Ascending aorta (tissue), 2 donors: ENCODE measurements around the gene HHAT. TPM values are rescaled to one million over a fixed set of nuclear protein-coding genes. Genes with fewer than 3 reads are reported as not detected.

ENCODE experiments used
- DNase-seq, 2 donors: peaks; one replicate each; pipeline ENCODE4 v3.0.0-alpha.2; 2019; ENCODE audit warnings: low spot score in 2 of 2
- H3K27ac ChIP-seq, 2 donors: fragments of 200-600 bp; sonication (generic); one replicate each; pipeline ENCODE4 v1.5.1; 2016 to 2017; ENCODE audit warnings: mild to moderate bottlenecking in 1 of 2
- H3K27me3 ChIP-seq: fragments of 200-600 bp; sonication (generic); one replicate; pipeline ENCODE4 v1.5.1; 2017
- H3K36me3 ChIP-seq, 2 donors: fragments of 200-600 bp; sonication (generic); one replicate each; pipeline ENCODE4 v1.5.1; 2016
- H3K4me1 ChIP-seq, 2 donors: fragments of 200-600 bp; sonication (generic); one replicate each; pipeline ENCODE4 v1.5.1; 2016 to 2017; ENCODE audit warnings: mild to moderate bottlenecking in 1 of 2
- H3K4me3 ChIP-seq, 2 donors: fragments of 200-600 bp; sonication (generic); one replicate each; pipeline ENCODE4 v1.5.1; 2016 to 2017; ENCODE audit warnings: mild to moderate bottlenecking in 1 of 2
- H3K9me3 ChIP-seq, 2 donors: fragments of 200-600 bp; sonication (generic); one replicate each; pipeline ENCODE4 v1.5.1; 2016
- intact Hi-C: fragments of 100-400 bp; cut with DNase I; formaldehyde crosslinking; loops from one replicate; pipeline ENCODE4 v1.15.1; 2023
- total RNA-seq: library from RNA; depleted of rRNA; stranded (reverse); fragments of >200 nt; gene quantifications from one replicate; pipeline ENCODE4 v1.1.0, GENCODE V29; 2016
- TF ChIP-seq, protein P1 (sequence below), 3 experiments: fragments of 200-600 bp in 2 of 3; fragments of 450-650 bp in 1 of 3; sonication (generic) in 2 of 3; IDR thresholded peaks; one replicate each; pipeline ENCODE4 v1.5.1; 2016 to 2019; ENCODE audit warnings: antibody characterized with exemption in 3 of 3, mild to moderate bottlenecking in 1 of 3, moderate library complexity in 1 of 3

HHAT gene
- 1.2 TPM for total RNA-seq

DNA sequence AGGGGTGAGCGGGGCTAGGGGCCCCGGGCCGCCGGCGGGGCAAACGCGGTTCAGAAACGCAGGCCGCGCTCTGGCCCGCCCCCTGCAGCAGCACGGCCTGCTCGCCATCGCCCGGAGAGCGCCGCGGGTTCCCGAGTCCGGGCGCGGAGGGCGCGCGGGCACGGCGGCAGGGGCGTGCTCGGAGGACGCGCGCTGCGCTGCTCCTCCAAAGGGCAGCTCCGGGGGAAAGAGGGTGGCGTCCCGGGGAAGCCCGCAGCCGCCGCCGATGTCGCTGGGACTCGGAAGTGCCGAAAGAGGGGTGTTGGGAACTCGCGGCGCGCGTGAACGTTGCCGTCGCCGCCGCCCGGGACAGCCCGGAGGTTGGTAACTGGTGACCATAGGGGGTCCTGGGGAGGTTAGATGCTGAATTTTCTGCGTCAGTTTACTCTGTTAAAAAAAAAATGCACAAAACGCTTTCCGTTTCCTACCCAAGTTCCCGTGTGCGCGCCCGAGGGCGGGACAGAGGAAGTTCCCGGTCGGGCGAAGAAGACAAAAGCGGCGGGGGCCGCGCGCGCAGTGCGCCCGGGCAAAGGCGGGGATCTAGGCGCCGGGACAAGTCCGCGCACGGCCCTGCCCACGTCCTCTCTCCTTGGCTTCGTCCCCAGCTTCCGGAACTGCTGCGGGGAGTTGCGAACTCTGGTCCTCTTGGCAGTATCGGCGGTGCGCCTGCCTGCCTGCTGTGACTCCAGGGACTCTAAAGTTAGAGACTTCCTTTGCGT is at the start of gene HHAT:
TSS of gene HHAT (plus strand) at position 157 of the 758 bp plus-strand sequence. CDS start 20,074 bp downstream, outside the sequence.
- DNase-seq = peak; percentile 17 to 86
- Histone ChIP-seq H3K4me1 (peaks cover 5 to 6% of the 10 kb centered on the region in 2 donors), H3K9me3 (peaks cover 0 to 3% of the 10 kb centered on the region in 2 donors), H3K27ac (peak within 1 kb of the TSS; percentile 86 to 95), H3K27me3 (no peaks in the 10 kb centered on the region), H3K36me3 (no peaks in the 10 kb centered on the region), H3K4me3 (peak within 1 kb of the TSS; percentile 71 to 77)
- TF ChIP-seq, protein P1, sequence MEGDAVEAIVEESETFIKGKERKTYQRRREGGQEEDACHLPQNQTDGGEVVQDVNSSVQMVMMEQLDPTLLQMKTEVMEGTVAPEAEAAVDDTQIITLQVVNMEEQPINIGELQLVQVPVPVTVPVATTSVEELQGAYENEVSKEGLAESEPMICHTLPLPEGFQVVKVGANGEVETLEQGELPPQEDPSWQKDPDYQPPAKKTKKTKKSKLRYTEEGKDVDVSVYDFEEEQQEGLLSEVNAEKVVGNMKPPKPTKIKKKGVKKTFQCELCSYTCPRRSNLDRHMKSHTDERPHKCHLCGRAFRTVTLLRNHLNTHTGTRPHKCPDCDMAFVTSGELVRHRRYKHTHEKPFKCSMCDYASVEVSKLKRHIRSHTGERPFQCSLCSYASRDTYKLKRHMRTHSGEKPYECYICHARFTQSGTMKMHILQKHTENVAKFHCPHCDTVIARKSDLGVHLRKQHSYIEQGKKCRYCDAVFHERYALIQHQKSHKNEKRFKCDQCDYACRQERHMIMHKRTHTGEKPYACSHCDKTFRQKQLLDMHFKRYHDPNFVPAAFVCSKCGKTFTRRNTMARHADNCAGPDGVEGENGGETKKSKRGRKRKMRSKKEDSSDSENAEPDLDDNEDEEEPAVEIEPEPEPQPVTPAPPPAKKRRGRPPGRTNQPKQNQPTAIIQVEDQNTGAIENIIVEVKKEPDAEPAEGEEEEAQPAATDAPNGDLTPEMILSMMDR (IDR thresholded peaks at IDR 0.05) = no peak
- intact Hi-C loops = loop anchor here (2.0 kb wide), 1 partner anchor 14 kb away; no protein-coding TSS in a partner anchor

DNA sequence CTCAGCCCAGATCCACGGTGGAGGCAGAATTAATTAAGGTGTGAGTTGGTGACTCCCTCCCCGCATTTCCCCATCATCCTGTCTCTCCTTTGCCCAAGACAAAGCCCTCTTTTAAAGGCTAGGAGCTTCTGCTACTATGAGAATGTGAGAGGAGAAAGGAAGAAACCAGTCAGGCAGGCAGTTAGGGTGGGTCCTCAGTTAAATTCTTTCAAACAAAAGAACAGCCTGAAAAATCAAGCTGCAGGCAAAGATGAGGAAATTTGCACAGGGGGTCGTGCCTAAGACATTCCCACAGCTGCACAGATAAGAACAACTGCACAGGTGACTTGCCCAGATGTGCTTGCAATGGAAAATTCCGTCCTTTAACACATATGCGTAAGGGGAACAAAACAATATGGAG is 48.5 kb upstream of the HHAT start:
- intact Hi-C loops = no loop called here
- Histone ChIP-seq H3K4me3 (no peak overlapping the region), H3K27me3 (no peaks in the 10 kb centered on the region), H3K27ac (no peak overlapping the region), H3K36me3 (no peaks in the 10 kb centered on the region), H3K9me3 (peaks cover 0 to 15% of the 10 kb centered on the region in 2 donors), H3K4me1 (no peaks in the 10 kb centered on the region)
- DNase-seq = no peak
- TF ChIP-seq, protein P1 (IDR thresholded peaks at IDR 0.05) = no peak

DNA sequence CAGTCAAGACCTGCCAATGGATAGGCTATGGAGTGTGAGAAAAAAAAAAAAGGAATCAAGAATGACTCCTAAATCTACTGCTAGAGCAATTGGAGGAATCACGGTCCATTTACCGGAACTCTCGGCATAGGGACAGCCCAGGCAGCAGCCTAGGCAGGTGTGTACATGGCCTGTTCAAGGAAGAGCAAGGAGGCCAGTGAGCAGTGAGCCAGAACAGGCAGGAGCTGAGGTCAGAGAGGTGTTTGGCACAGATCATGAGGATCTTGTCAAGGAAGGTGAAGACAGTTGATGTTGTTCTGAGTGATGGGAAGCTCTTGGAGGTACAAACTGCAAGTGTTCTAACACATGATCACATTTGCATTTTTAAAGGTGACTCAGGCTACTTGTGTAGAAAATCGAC is 40.6 kb upstream of the HHAT start:
- TF ChIP-seq, protein P1 (IDR thresholded peaks at IDR 0.05) = no peak
- Histone ChIP-seq H3K27ac (no peak overlapping the region), H3K36me3 (no peaks in the 10 kb centered on the region), H3K4me3 (no peak overlapping the region), H3K27me3 (no peaks in the 10 kb centered on the region), H3K9me3 (no peaks in the 10 kb centered on the region), H3K4me1 (peaks cover 0 to 7% of the 10 kb centered on the region in 2 donors)
- intact Hi-C loops = no loop called here
- DNase-seq = no peak

DNA sequence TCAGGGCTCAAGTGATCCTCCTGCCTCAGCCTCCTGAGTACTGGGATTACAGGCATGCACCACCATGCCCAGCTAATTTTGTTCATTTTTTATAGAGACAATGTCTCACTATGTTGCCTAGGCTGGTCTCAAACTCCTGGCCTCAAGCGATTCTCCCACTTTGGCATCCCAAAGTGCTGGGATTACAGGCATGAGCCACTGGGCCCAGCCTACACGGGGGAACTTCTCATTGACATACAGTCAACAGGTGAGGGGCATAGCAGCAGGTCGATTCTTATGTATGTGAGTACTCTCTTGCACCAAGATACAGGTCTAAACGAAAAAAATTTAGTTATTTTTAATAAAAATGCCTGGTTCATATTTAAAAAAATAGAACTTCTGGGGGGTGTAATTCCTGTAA is 39.5 kb upstream of the HHAT start:
- Histone ChIP-seq H3K4me3 (no peak overlapping the region), H3K27ac (no peak overlapping the region), H3K27me3 (no peaks in the 10 kb centered on the region), H3K36me3 (no peaks in the 10 kb centered on the region), H3K9me3 (no peaks in the 10 kb centered on the region), H3K4me1 (peaks cover 8 to 15% of the 10 kb centered on the region in 2 donors)
- DNase-seq = no peak
- TF ChIP-seq, protein P1 (IDR thresholded peaks at IDR 0.05) = no peak
- intact Hi-C loops = no loop called here

DNA sequence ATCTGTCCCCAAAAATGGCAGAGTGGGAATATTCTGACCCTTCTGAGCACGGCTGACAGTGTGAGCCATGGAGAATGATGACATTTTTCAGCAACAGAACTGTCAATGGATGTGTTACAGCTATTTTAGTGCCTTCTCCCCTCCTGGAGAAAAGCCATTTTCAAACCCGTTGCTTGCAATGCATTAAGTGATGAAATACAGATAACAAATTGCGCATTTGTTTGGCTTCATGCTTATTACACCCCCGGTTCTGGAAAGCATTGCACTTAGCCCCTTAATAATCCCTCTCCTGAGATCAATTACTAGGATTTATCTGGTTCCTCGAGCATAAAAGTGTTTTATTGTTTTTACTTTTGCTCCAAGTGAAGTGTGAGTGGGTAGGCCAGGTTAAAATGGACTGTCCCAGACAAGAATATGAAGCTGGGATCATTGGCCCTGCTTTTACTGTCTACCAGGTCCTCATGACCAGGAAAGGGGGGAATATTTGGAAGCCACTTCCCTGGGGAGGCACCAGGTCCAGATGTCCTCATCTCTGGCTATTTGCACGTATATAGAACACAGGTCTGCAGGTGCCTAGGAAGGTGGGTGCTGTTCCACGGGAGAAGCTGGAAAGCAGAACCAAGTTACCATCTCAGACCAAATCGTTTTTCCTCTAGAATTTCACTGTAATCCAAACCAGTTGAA is 37.5 kb upstream of the HHAT start:
- intact Hi-C loops = no loop called here
- Histone ChIP-seq H3K4me3 (no peak overlapping the region), H3K27me3 (no peaks in the 10 kb centered on the region), H3K36me3 (no peaks in the 10 kb centered on the region), H3K27ac (peak overlapping the region; percentile 88 to 93), H3K4me1 (peaks cover 14 to 31% of the 10 kb centered on the region in 2 donors), H3K9me3 (no peaks in the 10 kb centered on the region)
- DNase-seq = no peak
- TF ChIP-seq, protein P1 (IDR thresholded peaks at IDR 0.05) = no peak
